SK-N-SH (cell line): ENCODE measurements around the gene WASHC2C. TPM values are rescaled to one million over a fixed set of nuclear protein-coding genes. Genes with fewer than 3 reads are reported as not detected.
"Not testable (repeated sequence)": the region's sequence is repeated elsewhere in the genome, so short reads cannot be mapped to it uniquely, and the experiment has no call there.

Experiments
- CTCF ChIA-PET: fragments of 300-600, 350-600 bp; formaldehyde crosslinking; extraction: SDS; loops from one replicate; lab custom pipeline; 2021; lab: Yijun Ruan, JAX
- POLR2A ChIA-PET: fragments of 350-600 bp; sonication (Branson Sonifier 250); formaldehyde crosslinking; extraction: SDS; loops from one replicate; lab custom pipeline; 2020; ENCODE audit warnings: antibody characterized with exemption, inconsistent platforms; lab: Yijun Ruan, JAX
- DNase-seq: peaks from one replicate; pipeline ENCODE4 v3.0.0; 2012
- H2AFZ ChIP-seq: fragments of 200-600 bp; sonication (generic); 2 replicates; pipeline ENCODE4 v1.8.1; 2016; ENCODE audit warnings: antibody characterized with exemption, mild to moderate bottlenecking, low read depth
- H3F3A ChIP-seq: fragments of 200-600 bp; sonication (generic); replicated peaks from 2 replicates; pipeline ENCODE3; 2016; ENCODE audit warnings: antibody characterized with exemption, mild to moderate bottlenecking; ENCODE audit not compliant: insufficient read depth
- H3K27ac ChIP-seq, 2 experiments: fragments of 200-500 bp in 1 of 2; fragments of 200-600 bp in 1 of 2; sonication (Bioruptor generic) in 1 of 2; sonication (generic), shearing (Covaris generic) in 1 of 2; 2 replicates each; pipeline versions ENCODE4 v1.5.1 to v1.6.1; 2014 to 2016; ENCODE audit warnings: low read depth in 2 of 2, inconsistent platforms in 1 of 2, low read length in 1 of 2, mild to moderate bottlenecking in 1 of 2, mixed read lengths in 1 of 2
- H3K27me3 ChIP-seq: fragments of 200-600 bp; sonication (generic), shearing (Covaris generic); 2 replicates; pipeline ENCODE4 v1.6.1; 2016; ENCODE audit warnings: mixed run types; ENCODE audit not compliant: insufficient read depth
- H3K36me3 ChIP-seq, 2 experiments: fragments of 200-500 bp in 1 of 2; fragments of 200-600 bp in 1 of 2; sonication (Bioruptor generic) in 1 of 2; sonication (generic) in 1 of 2; replicated peaks in 1 of 2; 2 replicates each; pipeline versions ENCODE3 to v1.5.1; 2014 to 2016; ENCODE audit warnings: low read length in 1 of 2, mild to moderate bottlenecking in 1 of 2; ENCODE audit not compliant: insufficient read depth in 2 of 2, control insufficient read depth in 1 of 2
- H3K4me1 ChIP-seq, 2 experiments: fragments of 200-500 bp in 1 of 2; fragments of 200-600 bp in 1 of 2; sonication (Bioruptor generic) in 1 of 2; sonication (generic), shearing (Covaris generic) in 1 of 2; 2 replicates each; pipeline versions ENCODE4 v1.5.1 to v1.6.1; 2014 to 2016; ENCODE audit warnings: low read depth in 1 of 2, low read length in 1 of 2, mixed run types in 1 of 2; ENCODE audit not compliant: insufficient read depth in 2 of 2, control insufficient read depth in 1 of 2
- H3K4me2 ChIP-seq: fragments of 200-600 bp; sonication (generic), shearing (Covaris generic); 2 replicates; pipeline ENCODE4 v1.6.1; 2017; ENCODE audit warnings: mixed run types
- H3K4me3 ChIP-seq, 2 experiments: fragments of 200-500 bp in 1 of 2; fragments of 200-600 bp in 1 of 2; sonication (Bioruptor generic) in 1 of 2; sonication (generic), shearing (Covaris generic) in 1 of 2; 2 replicates each; pipeline versions ENCODE4 v1.5.1 to v1.8.1; 2014 to 2016; ENCODE audit warnings: low read depth in 2 of 2, inconsistent platforms in 1 of 2, low read length in 1 of 2, mild to moderate bottlenecking in 1 of 2, mixed read lengths in 1 of 2, moderate library complexity in 1 of 2
- H3K79me2 ChIP-seq: fragments of 200-600 bp; sonication (generic); 2 replicates; pipeline ENCODE4 v1.8.1; 2017; ENCODE audit warnings: mild to moderate bottlenecking; ENCODE audit not compliant: insufficient read depth
- H3K9ac ChIP-seq: fragments of 200-600 bp; sonication (generic); 2 replicates; pipeline ENCODE4 v1.6.1; 2017; ENCODE audit warnings: mixed run types
- H3K9me2 ChIP-seq: fragments of 200-600 bp; sonication (generic); 2 replicates; pipeline ENCODE4 v1.6.1; 2017; ENCODE audit warnings: mixed run types
- H3K9me3 ChIP-seq: fragments of 200-600 bp; sonication (generic); 2 replicates; pipeline ENCODE4 v1.6.1; 2017; ENCODE audit warnings: mixed run types, mild to moderate bottlenecking, moderate library complexity
- H4K20me1 ChIP-seq: fragments of 200-600 bp; sonication (generic); 2 replicates; pipeline ENCODE4 v1.6.1; 2017; ENCODE audit warnings: mild to moderate bottlenecking, mixed run types; ENCODE audit not compliant: insufficient read depth
- WGBS: methylation state at CpG from one replicate; pipeline ENCODE4 v1.1.6; 2017; ENCODE audit warnings: low lambda C conversion rate; 5-methylcytosine and 5-hydroxymethylcytosine counted together
- polyA plus RNA-seq, 3 experiments: library from polyadenylated mRNA; depleted of rRNA; stranded (reverse); fragments of >200 nt; gene quantifications; 2 replicates each; pipeline ENCODE4 v1.2.3, GENCODE V29; 2012

The WASHC2C gene
- polyA plus RNA-seq, 1 of the 3 experiments (the other 2 are of a cell fraction): 17.9 TPM

GRCh38 chr10:45753979-45754495, 27.0 kb downstream of the WASHC2C start:
- H3K27ac ChIP-seq, H3K4me3 ChIP-seq: not testable (repeated sequence)

GRCh38 chr10:45755083-45755482, 28.0 kb downstream of the WASHC2C start:
- H3K4me2 ChIP-seq, H3K79me2 ChIP-seq, H2AFZ ChIP-seq, H3K9me3 ChIP-seq, H3K36me3 ChIP-seq, POLR2A ChIA-PET, CTCF ChIA-PET, H3K4me3 ChIP-seq, H4K20me1 ChIP-seq, H3F3A ChIP-seq, DNase-seq, H3K9me2 ChIP-seq, H3K27ac ChIP-seq, H3K9ac ChIP-seq, H3K27me3 ChIP-seq, H3K4me1 ChIP-seq: not testable (repeated sequence)
- 98% methylated on average over 5 of the region's 5 CpGs for WGBS

More at GRCh38 chr10:45753979-45754495, 27.0 kb downstream of the WASHC2C start:
- H3K4me2 ChIP-seq, DNase-seq, H3K9me2 ChIP-seq, H4K20me1 ChIP-seq, CTCF ChIA-PET, H3K4me1 ChIP-seq, H3K36me3 ChIP-seq, H3K9me3 ChIP-seq, H3F3A ChIP-seq, H3K27me3 ChIP-seq, POLR2A ChIA-PET, H2AFZ ChIP-seq, H3K9ac ChIP-seq, H3K79me2 ChIP-seq: not testable (repeated sequence)
- WGBS: 95% methylated on average over 7 of the region's 7 CpGs

- H3K27ac ChIP-seq, H3K36me3 ChIP-seq, H3K9me2 ChIP-seq, H3K4me3 ChIP-seq, H4K20me1 ChIP-seq, POLR2A ChIA-PET, H3K4me2 ChIP-seq, H2AFZ ChIP-seq, H3F3A ChIP-seq, H3K9ac ChIP-seq, DNase-seq, H3K27me3 ChIP-seq, H3K4me1 ChIP-seq, H3K79me2 ChIP-seq, H3K9me3 ChIP-seq, CTCF ChIA-PET: not testable (repeated sequence)
- 100% methylated on average over 1 of the region's 3 CpGs for WGBS
Observed at GRCh38 chr10:45756065-45756464, 29.0 kb downstream of the WASHC2C start.

- H3K27ac ChIP-seq, H4K20me1 ChIP-seq, H3K9me3 ChIP-seq, CTCF ChIA-PET, H3F3A ChIP-seq, H2AFZ ChIP-seq, H3K27me3 ChIP-seq, H3K9me2 ChIP-seq, H3K9ac ChIP-seq, H3K36me3 ChIP-seq, H3K4me1 ChIP-seq, H3K4me2 ChIP-seq, H3K79me2 ChIP-seq, H3K4me3 ChIP-seq, DNase-seq, POLR2A ChIA-PET: not testable (repeated sequence)
- 95% methylated on average over 8 of the region's 8 CpGs for WGBS
Observed at GRCh38 chr10:45757661-45758396, 30.8 kb downstream of the WASHC2C start.

GRCh38 chr10:45761622-45762021, 34.6 kb downstream of the WASHC2C start:
- H3F3A ChIP-seq, H3K9me3 ChIP-seq, H2AFZ ChIP-seq, DNase-seq, H4K20me1 ChIP-seq, H3K4me2 ChIP-seq, H3K9ac ChIP-seq, H3K27me3 ChIP-seq, H3K4me1 ChIP-seq, H3K27ac ChIP-seq, POLR2A ChIA-PET, CTCF ChIA-PET, H3K9me2 ChIP-seq, H3K36me3 ChIP-seq, H3K79me2 ChIP-seq, H3K4me3 ChIP-seq: not testable (repeated sequence)
- WGBS: 90% methylated on average over 6 of the region's 6 CpGs

- H3K27me3 ChIP-seq, H4K20me1 ChIP-seq, H3K79me2 ChIP-seq, H3K9ac ChIP-seq, H3K4me3 ChIP-seq, CTCF ChIA-PET, H3K9me3 ChIP-seq, H3K36me3 ChIP-seq, H3K9me2 ChIP-seq, H3F3A ChIP-seq, H3K4me2 ChIP-seq, DNase-seq, H3K4me1 ChIP-seq, POLR2A ChIA-PET, H3K27ac ChIP-seq, H2AFZ ChIP-seq: not testable (repeated sequence)
- WGBS: 96% methylated on average over 2 of the region's 3 CpGs
Observed at GRCh38 chr10:45763037-45763436, 36.0 kb downstream of the WASHC2C start.
